H9 (cell line): ENCODE measurements around the gene CCDC175. TPM values are rescaled to one million over a fixed set of nuclear protein-coding genes. Genes with fewer than 3 reads are reported as not detected.

Experiments
- DNase-seq: peaks from one replicate; pipeline ENCODE4 v3.0.0-alpha.2; 2017
- H2AFZ ChIP-seq: one replicate; pipeline ENCODE4 v1.6.1; 2013; ENCODE audit warnings: mild to moderate bottlenecking, low read length, control low read depth, moderate library complexity
- H2AK5ac ChIP-seq: 2 replicates; pipeline ENCODE4 v1.6.1; 2013; ENCODE audit warnings: low read length, control low read depth, mixed read lengths; ENCODE audit not compliant: insufficient read length
- H2BK120ac ChIP-seq: one replicate; pipeline ENCODE4 v1.6.1; 2013; ENCODE audit warnings: low read depth, mild to moderate bottlenecking, low read length, control low read depth, inconsistent platforms; ENCODE audit not compliant: poor library complexity, severe bottlenecking
- H2BK12ac ChIP-seq: 2 replicates; pipeline ENCODE4 v1.6.1; 2013; ENCODE audit warnings: low read length, control low read depth, mixed read lengths, low read depth; ENCODE audit not compliant: insufficient read length
- H2BK15ac ChIP-seq: 2 replicates; pipeline ENCODE4 v1.6.1; 2013; ENCODE audit warnings: low read depth, low read length, control low read depth
- H2BK20ac ChIP-seq: one replicate; pipeline ENCODE4 v1.6.1; 2013; ENCODE audit warnings: low read depth, mild to moderate bottlenecking, low read length, control low read depth, inconsistent platforms; ENCODE audit not compliant: poor library complexity, severe bottlenecking
- H2BK5ac ChIP-seq: 2 replicates; pipeline ENCODE4 v1.6.1; 2013; ENCODE audit warnings: low read length, control low read depth, mixed read lengths; ENCODE audit not compliant: insufficient read length
- H3K14ac ChIP-seq: 2 replicates; pipeline ENCODE4 v1.6.1; 2013; ENCODE audit warnings: low read length, control low read depth; ENCODE audit not compliant: insufficient read depth
- H3K18ac ChIP-seq: 2 replicates; pipeline ENCODE4 v1.6.1; 2013; ENCODE audit warnings: low read depth, mild to moderate bottlenecking, mixed read lengths, low read length, control low read depth; ENCODE audit not compliant: insufficient read length
- H3K23ac ChIP-seq: 2 replicates; pipeline ENCODE4 v1.6.1; 2013; ENCODE audit warnings: low read length, control low read depth, mixed read lengths, low read depth; ENCODE audit not compliant: insufficient read length
- H3K23me2 ChIP-seq: 2 replicates; pipeline ENCODE4 v1.6.1; 2013; ENCODE audit warnings: low read depth, mild to moderate bottlenecking, mixed read lengths, low read length, control low read depth; ENCODE audit not compliant: insufficient read length, poor library complexity, severe bottlenecking
- H3K27ac ChIP-seq: 2 replicates; pipeline ENCODE4 v1.5.1; 2013; ENCODE audit warnings: low read length, control low read depth, mixed read lengths, low read depth; ENCODE audit not compliant: insufficient read length
- H3K27me3 ChIP-seq: 2 replicates; pipeline ENCODE4 v1.6.1; 2013; ENCODE audit warnings: low read length, control low read depth, inconsistent platforms; ENCODE audit not compliant: insufficient read depth
- H3K4ac ChIP-seq: 2 replicates; pipeline ENCODE4 v1.6.1; 2013; ENCODE audit warnings: low read depth, mild to moderate bottlenecking, control low read depth, inconsistent platforms, low read length, moderate library complexity
- H3K4me1 ChIP-seq: 2 replicates; pipeline ENCODE4 v1.6.1; 2013; ENCODE audit warnings: low read length, control low read depth, inconsistent platforms; ENCODE audit not compliant: insufficient read depth
- H3K4me2 ChIP-seq: 2 replicates; pipeline ENCODE4 v1.6.1; 2013; ENCODE audit warnings: low read length, control low read depth, mixed read lengths; ENCODE audit not compliant: insufficient read length, insufficient read depth
- H3K56ac ChIP-seq: 2 replicates; pipeline ENCODE4 v1.6.1; 2013; ENCODE audit warnings: low read depth, mild to moderate bottlenecking, mixed read lengths, low read length, control low read depth; ENCODE audit not compliant: insufficient read length
- H3K79me1 ChIP-seq: 2 replicates; pipeline ENCODE4 v1.6.1; 2013; ENCODE audit warnings: low read depth, mild to moderate bottlenecking, moderate library complexity, low read length, control low read depth, inconsistent platforms; ENCODE audit not compliant: insufficient read depth, poor library complexity, severe bottlenecking
- H3K79me2 ChIP-seq: 2 replicates; pipeline ENCODE4 v1.6.1; 2013; ENCODE audit warnings: low read length, control low read depth, inconsistent platforms; ENCODE audit not compliant: insufficient read depth
- H3K9ac ChIP-seq: 2 replicates; pipeline ENCODE4 v1.6.1; 2013; ENCODE audit warnings: low read length, control low read depth, mixed read lengths; ENCODE audit not compliant: insufficient read length; ENCODE audit errors: extremely low read depth
- H3K9me3 ChIP-seq: one replicate; pipeline ENCODE4 v1.6.1; 2013; ENCODE audit warnings: low read depth, low read length, inconsistent platforms; ENCODE audit not compliant: control insufficient read depth
- H3T11ph ChIP-seq: one replicate; pipeline ENCODE4 v1.6.1; 2013; ENCODE audit warnings: mild to moderate bottlenecking, low read length, control low read depth, inconsistent platforms
- H4K20me1 ChIP-seq: one replicate; pipeline ENCODE4 v1.6.1; 2013; ENCODE audit not compliant: control insufficient read depth, insufficient read length, insufficient read depth
- H4K5ac ChIP-seq: 2 replicates; pipeline ENCODE4 v1.6.1; 2013; ENCODE audit warnings: low read depth, mild to moderate bottlenecking, mixed read lengths, low read length, control low read depth; ENCODE audit not compliant: insufficient read length
- H4K8ac ChIP-seq: replicated peaks from 2 replicates; pipeline ENCODE4 v1.6.1; 2013; ENCODE audit warnings: low read length, control low read depth, mixed read lengths, low read depth; ENCODE audit not compliant: insufficient read length
- H4K91ac ChIP-seq: 2 replicates; pipeline ENCODE4 v1.6.1; 2013; ENCODE audit warnings: low read depth, mild to moderate bottlenecking, moderate library complexity, mixed read lengths, low read length, control low read depth; ENCODE audit not compliant: insufficient read length
- H3K27ac Mint-ChIP-seq, 3 experiments: 2 replicates in 2 of 3; 3 replicates in 1 of 3; pipeline ENCODE4 v1.8.0; 2020 to 2021; ENCODE audit warnings: mixed read lengths in 3 of 3, mild to moderate bottlenecking in 1 of 3, moderate library complexity in 1 of 3
- H3K27me3 Mint-ChIP-seq: 2 replicates; pipeline ENCODE4 v1.8.0; 2021; ENCODE audit warnings: low read depth, mild to moderate bottlenecking, moderate library complexity, mixed read lengths
- H3K36me3 Mint-ChIP-seq, 3 experiments: 2 replicates in 2 of 3; 3 replicates in 1 of 3; pipeline ENCODE4 v1.8.0; 2020 to 2021; ENCODE audit warnings: low read depth in 3 of 3, mixed read lengths in 3 of 3; ENCODE audit not compliant: insufficient read depth in 1 of 3
- H3K4me1 Mint-ChIP-seq, 2 experiments: 2 replicates each; pipeline ENCODE4 v1.8.0; 2020; ENCODE audit warnings: mixed read lengths in 2 of 2
- H3K4me3 Mint-ChIP-seq, 2 experiments: 2 replicates in 1 of 2; 3 replicates in 1 of 2; pipeline ENCODE4 v1.8.0; 2020 to 2021; ENCODE audit warnings: mild to moderate bottlenecking in 2 of 2, mixed read lengths in 2 of 2, moderate library complexity in 1 of 2
- H3K9me3 Mint-ChIP-seq, 2 experiments: 2 replicates in 1 of 2; 3 replicates in 1 of 2; pipeline ENCODE4 v1.8.0; 2020; ENCODE audit warnings: mild to moderate bottlenecking in 2 of 2, mixed read lengths in 2 of 2, moderate library complexity in 1 of 2
- WGBS: extraction: QIAGEN DNeasy Blood & Tissue Kit; methylation state at CpG from one replicate; pipeline ENCODE4 v1.1.7; 2013; ENCODE audit warnings: missing lambda C conversion rate, low lambda C conversion rate, mixed read lengths; ENCODE audit not compliant: insufficient read length; ENCODE audit errors: extremely low coverage; 5-methylcytosine and 5-hydroxymethylcytosine counted together
- total RNA-seq: library from RNA; stranded (reverse); gene quantifications from 2 replicates; pipeline ENCODE4 v1.2.1, GENCODE V29; 2021
- TF ChIP-seq, protein P1 (sequence below): fragments of 200-600 bp; sonication (generic); conservative IDR thresholded peaks from 3 replicates; pipeline ENCODE4 v1.8.0; 2021; ENCODE audit warnings: antibody characterized with exemption, mild to moderate bottlenecking

CCDC175 gene
- total RNA-seq, 1 experiment from 2014 or later, result 0.09 TPM

DNA sequence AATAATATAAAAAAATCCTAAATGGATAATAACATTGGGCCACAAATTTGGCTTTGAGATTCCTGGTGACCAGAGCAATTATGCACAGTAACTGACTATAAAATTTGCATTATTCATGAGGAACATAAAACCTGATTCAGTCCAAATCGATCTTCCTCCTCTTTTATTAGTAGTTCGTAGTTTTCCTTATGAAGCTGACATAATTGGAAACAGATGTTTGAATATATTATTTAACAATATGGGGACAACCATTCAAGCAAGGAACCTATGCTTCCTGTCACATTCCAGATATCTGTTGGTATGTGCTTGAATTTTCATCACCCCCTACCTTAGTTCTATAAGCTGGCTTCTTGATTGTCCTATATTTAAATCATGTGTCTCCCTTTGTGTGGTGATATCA lies 34.9 kb downstream of the CCDC175 start:
- TF ChIP-seq, protein P1, sequence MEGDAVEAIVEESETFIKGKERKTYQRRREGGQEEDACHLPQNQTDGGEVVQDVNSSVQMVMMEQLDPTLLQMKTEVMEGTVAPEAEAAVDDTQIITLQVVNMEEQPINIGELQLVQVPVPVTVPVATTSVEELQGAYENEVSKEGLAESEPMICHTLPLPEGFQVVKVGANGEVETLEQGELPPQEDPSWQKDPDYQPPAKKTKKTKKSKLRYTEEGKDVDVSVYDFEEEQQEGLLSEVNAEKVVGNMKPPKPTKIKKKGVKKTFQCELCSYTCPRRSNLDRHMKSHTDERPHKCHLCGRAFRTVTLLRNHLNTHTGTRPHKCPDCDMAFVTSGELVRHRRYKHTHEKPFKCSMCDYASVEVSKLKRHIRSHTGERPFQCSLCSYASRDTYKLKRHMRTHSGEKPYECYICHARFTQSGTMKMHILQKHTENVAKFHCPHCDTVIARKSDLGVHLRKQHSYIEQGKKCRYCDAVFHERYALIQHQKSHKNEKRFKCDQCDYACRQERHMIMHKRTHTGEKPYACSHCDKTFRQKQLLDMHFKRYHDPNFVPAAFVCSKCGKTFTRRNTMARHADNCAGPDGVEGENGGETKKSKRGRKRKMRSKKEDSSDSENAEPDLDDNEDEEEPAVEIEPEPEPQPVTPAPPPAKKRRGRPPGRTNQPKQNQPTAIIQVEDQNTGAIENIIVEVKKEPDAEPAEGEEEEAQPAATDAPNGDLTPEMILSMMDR, result no peak
- no peak overlapping the region for H3K14ac ChIP-seq
- H3K79me2 ChIP-seq, result no peaks in the 10 kb centered on the region
- H3K4me3 Mint-ChIP-seq, result no peak overlapping the region
- H3K36me3 Mint-ChIP-seq, result no peaks in the 10 kb centered on the region
- H3K27me3 Mint-ChIP-seq, result no peaks in the 10 kb centered on the region
- H3T11ph ChIP-seq, result no peak overlapping the region
- no peaks in the 10 kb centered on the region for H3K9me3 ChIP-seq
- no peak overlapping the region for H2BK120ac ChIP-seq
- no peaks in the 10 kb centered on the region for H3K4me1 ChIP-seq
- no peak overlapping the region for H2BK12ac ChIP-seq
- H3K23ac ChIP-seq, result no peak overlapping the region
- no peak overlapping the region for H3K27ac ChIP-seq
- no peak overlapping the region for H4K8ac ChIP-seq
- H3K4me2 ChIP-seq, result no peak overlapping the region
- no peak overlapping the region for H3K4ac ChIP-seq
- H4K5ac ChIP-seq, result no peak overlapping the region
- H3K18ac ChIP-seq, result no peak overlapping the region
- no peaks in the 10 kb centered on the region for H4K20me1 ChIP-seq
- H3K79me1 ChIP-seq, result no peaks in the 10 kb centered on the region
- H2BK20ac ChIP-seq, result no peak overlapping the region
- H2AFZ ChIP-seq, result no peak overlapping the region
- no peak overlapping the region for H3K56ac ChIP-seq
- H3K9ac ChIP-seq, result no peak overlapping the region
- no peak for DNase-seq
- no peaks in the 10 kb centered on the region for H3K27me3 ChIP-seq
- no CpG with 5 or more reads among the region's 2 CpGs for WGBS
- H3K27ac Mint-ChIP-seq, result no peak overlapping the region
- H2BK15ac ChIP-seq, result no peak overlapping the region
- H2AK5ac ChIP-seq, result no peak overlapping the region
- no peak overlapping the region for H2BK5ac ChIP-seq
- no peaks in the 10 kb centered on the region for H3K23me2 ChIP-seq
- no peak overlapping the region for H4K91ac ChIP-seq
- H3K9me3 Mint-ChIP-seq, result no peaks in the 10 kb centered on the region
- peaks cover 8% of the 10 kb centered on the region in 2 experiments for H3K4me1 Mint-ChIP-seq
